NCI-H2196 (cell line): ENCODE results near the gene EEIG1.

Experiments
- DNase-seq: peaks from one replicate; lab custom pipeline; 2025; ENCODE audit not compliant: unreplicated experiment; lab: John Stamatoyannopoulos, UW

EEIG1 gene

GRCh38 chr9:128001151-128001778 is 20.5 kb upstream of the EEIG1 start:
- DNase-seq: no peak

GRCh38 chr9:127999461-127999860 is 18.7 kb upstream of the EEIG1 start:
- DNase-seq: no peak

GRCh38 chr9:127993721-127994120 is 12.9 kb upstream of the EEIG1 start:
- DNase-seq: no peak

- DNase-seq: no peak
These were observed 11.0 kb upstream of the EEIG1 start for GRCh38 chr9:127991757-127992274.

GRCh38 chr9:127991017-127991756 is 10.4 kb upstream of the EEIG1 start:
- peak; percentile 56 for DNase-seq

- no peak for DNase-seq
These were observed 9.8 kb upstream of the EEIG1 start for GRCh38 chr9:127990554-127990953.

- no peak for DNase-seq
These were observed 8.3 kb upstream of the EEIG1 start for GRCh38 chr9:127989094-127989493.

GRCh38 chr9:127987103-127987614 is 6.4 kb upstream of the EEIG1 start:
- DNase-seq: no peak

- DNase-seq: no peak
These were observed 4.2 kb upstream of the EEIG1 start for GRCh38 chr9:127985011-127985410.

GRCh38 chr9:127983847-127984289 is 3.1 kb upstream of the EEIG1 start:
- DNase-seq: no peak

- DNase-seq: no peak
These were observed 2.1 kb upstream of the EEIG1 start for GRCh38 chr9:127982912-127983311.

GRCh38 chr9:127981559-127982121 is 851 bp upstream of the EEIG1 start:
- no peak for DNase-seq

GRCh38 chr9:127980060-127980705 is 606 bp downstream of the EEIG1 start:
- DNase-seq: peak; percentile 46

GRCh38 chr9:127979333-127980059 is 1.3 kb downstream of the EEIG1 start:
- peak; percentile 48 for DNase-seq

- DNase-seq: no peak
These were observed 1.8 kb downstream of the EEIG1 start for GRCh38 chr9:127979015-127979332.

- DNase-seq: no peak
These were observed 2.7 kb downstream of the EEIG1 start for GRCh38 chr9:127977884-127978647.

GRCh38 chr9:127977009-127977883 is 3.5 kb downstream of the EEIG1 start:
- peak; percentile 37 for DNase-seq

GRCh38 chr9:127976498-127976897 is 4.3 kb downstream of the EEIG1 start:
- peak; percentile 87 for DNase-seq
